AG04450 (cell line): Measurements from ENCODE around the gene CRYBG2. TPM values are rescaled to one million over a fixed set of nuclear protein-coding genes. Genes with fewer than 3 reads are reported as not detected.
A peak's percentile ranks its signal among the peaks of the same experiment; 100 is the strongest.

Experiments
- CTCF ChIA-PET: fragments of 300-600, 350-600 bp; formaldehyde crosslinking; extraction: SDS; loops from one replicate; lab custom pipeline; 2022; ENCODE audit warnings: antibody characterized with exemption, inconsistent platforms; lab: Charles Lee
- POLR2A ChIA-PET: fragments of 350-600 bp; formaldehyde crosslinking; extraction: SDS; loops from one replicate; lab custom pipeline; 2021; ENCODE audit warnings: antibody characterized with exemption, inconsistent platforms; lab: Yijun Ruan, JAX
- DNase-seq: peaks from one replicate; pipeline ENCODE4 v3.0.0-alpha.2; 2011; ENCODE audit warnings: low read depth, low spot score
- H3K27ac ChIP-seq: one replicate; pipeline ENCODE4 v1.5.1; 2012; ENCODE audit warnings: low read depth, low read length, control low read depth
- H3K27me3 ChIP-seq: one replicate; pipeline ENCODE4 v1.6.0; 2012; ENCODE audit warnings: low read length; ENCODE audit not compliant: control insufficient read depth, insufficient read depth
- H3K4me3 ChIP-seq: 2 replicates; pipeline ENCODE4 v1.5.1; 2011; ENCODE audit warnings: mild to moderate bottlenecking, low read depth, low read length, control low read depth
- H3K9me3 ChIP-seq: 2 replicates; pipeline ENCODE4 v1.5.1; 2012; ENCODE audit warnings: low read length; ENCODE audit not compliant: control insufficient read depth, insufficient read depth
- CTCF ChIP-seq: IDR thresholded peaks from 2 replicates; pipeline ENCODE4 v1.5.1; 2011; ENCODE audit warnings: low read depth, low read length, control low read depth, inconsistent platforms
- polyA plus RNA-seq: library from polyadenylated mRNA; depleted of rRNA; stranded (reverse); fragments of >200 nt; gene quantifications from 2 replicates; pipeline ENCODE4 v1.2.3, GENCODE V29; 2011

CRYBG2 gene
- polyA plus RNA-seq, 1 experiment, result not detected

GRCh38 chr1:26285366-26286063 lies 68.4 kb downstream of the CRYBG2 start:
- no peaks in the 10 kb centered on the region; the same call in 1 of the 2 replicates for H3K9me3 ChIP-seq
- DNase-seq, result no peak
- H3K27me3 ChIP-seq, result no peaks in the 10 kb centered on the region
- peak overlapping the region; percentile 39 for H3K27ac ChIP-seq
- TF ChIP-seq CTCF, result peak; percentile 34
- H3K4me3 ChIP-seq, result no peak overlapping the region
- ChIA-PET POLR2A (interaction anchor here (1.0 to 1.2 kb wide), 3 partner anchors 36 to 146 kb away, joined by 3 read pairs; partner anchors contain the start of gene DHDDS), CTCF (interaction anchor here (0.6 to 4.3 kb wide), 10 partner anchors 8 to 132 kb away, joined by 3 to 24 read pairs (median 7); partner anchors contain the start of gene CEP85)

GRCh38 chr1:26284597-26285347 lies 69.2 kb downstream of the CRYBG2 start:
- POLR2A ChIA-PET, result interaction anchor here (0.6 to 1.2 kb wide), 4 partner anchors 10 to 147 kb away, joined by 3 to 7 read pairs (median 3); partner anchors contain the start of gene DHDDS

DNA sequence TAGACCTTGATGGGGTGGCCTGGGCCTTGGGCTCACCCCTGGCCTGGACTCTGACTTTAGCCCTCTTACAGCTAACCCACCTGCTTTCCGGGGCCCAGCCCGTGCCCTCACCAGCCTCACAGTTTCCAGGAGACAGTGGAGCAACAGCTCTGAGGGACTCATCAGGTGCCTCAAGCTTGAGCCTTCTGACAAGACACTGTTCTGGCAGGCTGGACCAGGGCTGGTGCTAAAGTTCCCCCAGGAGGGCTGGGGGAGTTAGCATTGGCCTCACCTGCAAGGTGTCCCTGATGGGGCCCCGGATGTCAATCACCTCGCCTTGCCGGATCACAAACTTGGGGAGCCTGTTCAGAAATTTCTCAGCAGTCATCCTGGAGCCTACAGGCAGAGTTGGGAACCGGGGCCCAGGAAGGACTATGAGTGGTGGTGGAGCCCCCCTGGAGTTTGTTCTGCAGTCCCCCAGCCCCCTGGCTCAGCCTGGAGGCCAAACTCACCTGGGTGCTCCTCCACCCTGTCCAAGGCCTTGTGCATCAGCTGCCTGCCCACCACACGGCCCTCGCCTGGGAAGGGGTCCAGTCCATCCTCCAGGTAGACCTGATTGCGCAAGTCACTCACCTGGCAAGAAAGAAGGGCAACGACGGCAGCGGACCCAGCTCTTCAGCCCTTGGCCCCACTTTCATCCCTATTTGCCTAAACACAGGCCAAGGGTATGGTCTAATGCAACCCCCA lies 69.9 kb downstream of the CRYBG2 start:
- H3K9me3 ChIP-seq, result no peaks in the 10 kb centered on the region; the same call in 1 of the 2 replicates
- no peak for DNase-seq
- TF ChIP-seq CTCF, result no peak
- ChIA-PET POLR2A (interaction anchor here (1.1 to 1.2 kb wide), 2 partner anchors 38 to 148 kb away, joined by 3 read pairs; partner anchors contain the start of gene DHDDS), CTCF (interaction anchor here (1.0 to 4.3 kb wide), 11 partner anchors 9 to 134 kb away, joined by 3 to 24 read pairs (median 5); partner anchors contain the start of genes CEP85 and ZNF593)
- no peaks in the 10 kb centered on the region for H3K27me3 ChIP-seq
- peak overlapping the region; percentile 84 for H3K27ac ChIP-seq
- no peak overlapping the region for H3K4me3 ChIP-seq

More at GRCh38 chr1:26284597-26285347, 69.2 kb downstream of the CRYBG2 start:
- DNase-seq, result peak; percentile 70
- CTCF ChIA-PET, result interaction anchor here (1.0 to 4.3 kb wide), 12 partner anchors 10 to 135 kb away, joined by 3 to 24 read pairs (median 6); partner anchors contain the start of genes CEP85 and ZNF593
- H3K4me3 ChIP-seq, result no peak overlapping the region
- H3K27me3 ChIP-seq, result no peaks in the 10 kb centered on the region
- H3K27ac ChIP-seq, result peak overlapping the region; percentile 84
- TF ChIP-seq CTCF, result peak; percentile 72
- H3K9me3 ChIP-seq, result no peaks in the 10 kb centered on the region; the same call in 1 of the 2 replicates

DNA sequence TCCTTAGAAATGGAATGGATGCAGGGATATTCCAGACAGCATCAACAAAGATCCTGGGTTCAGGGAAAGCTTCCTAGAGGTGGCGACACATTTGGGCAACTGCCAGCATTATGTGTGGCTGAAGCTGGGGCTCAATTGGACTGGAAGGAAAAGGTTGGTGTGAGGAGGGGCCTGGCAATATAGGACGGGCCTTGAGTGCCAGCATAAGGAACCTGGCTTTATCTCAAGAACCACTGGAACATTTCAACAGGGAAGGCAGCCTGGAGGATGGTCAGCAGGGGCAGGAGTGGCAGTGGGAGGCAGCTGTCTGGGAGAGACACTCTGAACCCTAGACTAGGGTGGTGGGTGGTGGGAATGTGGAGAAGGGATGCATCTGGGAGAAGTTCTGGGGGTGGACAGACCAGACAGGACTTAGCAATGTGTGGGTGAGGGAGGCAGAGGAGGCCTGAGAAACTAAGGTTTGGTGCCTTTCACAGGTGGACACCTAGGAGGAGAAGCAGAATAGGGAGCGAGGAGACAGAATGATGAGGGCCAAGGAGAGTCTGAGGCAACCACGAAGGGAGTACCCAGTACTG lies 70.6 kb downstream of the CRYBG2 start:
- CTCF ChIA-PET, result interaction anchor here (2.2 to 4.3 kb wide), 3 partner anchors 8 to 49 kb away, joined by 8 to 22 read pairs (median 19); partner anchors contain the start of gene CEP85
- no peak for TF ChIP-seq CTCF
- H3K27me3 ChIP-seq, result no peaks in the 10 kb centered on the region
- DNase-seq, result no peak
- H3K27ac ChIP-seq, result peak overlapping the region; percentile 31
- no peaks in the 10 kb centered on the region; the same call in 1 of the 2 replicates for H3K9me3 ChIP-seq
- H3K4me3 ChIP-seq, result no peak overlapping the region
- POLR2A ChIA-PET, result no interaction called here
